ENCODE measurements around the gene PDCD7.
"Not testable (repeated sequence)": the region's sequence is repeated elsewhere in the genome, so short reads cannot be mapped to it uniquely, and the experiment has no call there.

PDCD7 gene

GRCh38 chr15:65146438-65146837, 12.8 kb upstream of the PDCD7 start:
- H3K4me3 Mint-ChIP-seq: no peak overlapping the region
- no peaks in the 10 kb centered on the region for H3K9me3 Mint-ChIP-seq (ENCODE audit: low read depth)
- H3K4me1 Mint-ChIP-seq (ENCODE audit: low read depth): no peaks in the 10 kb centered on the region
- peaks cover 2% of the 10 kb centered on the region for H3K36me3 Mint-ChIP-seq
- no peaks in the 10 kb centered on the region for H3K27me3 Mint-ChIP-seq
- peak overlapping the region; percentile 25 for H3K27ac Mint-ChIP-seq

DNA sequence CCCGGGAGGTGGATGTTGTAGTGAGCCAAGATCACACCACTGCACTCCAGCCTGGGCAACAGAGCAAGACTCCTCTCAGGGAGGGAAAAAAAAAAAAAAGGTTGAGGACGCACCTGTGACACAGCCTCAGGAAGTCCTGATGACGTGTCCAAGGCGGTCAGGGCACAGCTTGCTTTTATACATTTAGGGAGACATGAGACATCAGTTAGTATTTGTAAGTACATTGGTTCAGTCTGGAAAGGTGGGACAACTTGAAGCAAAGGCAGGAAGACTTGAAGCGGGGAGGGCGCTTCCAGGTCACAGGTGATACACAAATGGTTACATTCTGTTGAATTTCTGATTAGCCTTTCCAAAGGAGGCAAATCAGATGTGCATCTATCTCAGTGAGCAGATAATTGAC, 5.0 kb upstream of the PDCD7 start:
- not testable (repeated sequence) for H3K4me3 Mint-ChIP-seq; H3K27ac Mint-ChIP-seq; H3K9me3 Mint-ChIP-seq (ENCODE audit: low read depth); H3K27me3 Mint-ChIP-seq; H3K36me3 Mint-ChIP-seq; H3K4me1 Mint-ChIP-seq (ENCODE audit: low read depth)

- not testable (repeated sequence) for H3K36me3 Mint-ChIP-seq; H3K9me3 Mint-ChIP-seq (ENCODE audit: low read depth); H3K27ac Mint-ChIP-seq; H3K4me1 Mint-ChIP-seq (ENCODE audit: low read depth); H3K4me3 Mint-ChIP-seq; H3K27me3 Mint-ChIP-seq
Measured at GRCh38 chr15:65137893-65138292, 4.3 kb upstream of the PDCD7 start.

DNA sequence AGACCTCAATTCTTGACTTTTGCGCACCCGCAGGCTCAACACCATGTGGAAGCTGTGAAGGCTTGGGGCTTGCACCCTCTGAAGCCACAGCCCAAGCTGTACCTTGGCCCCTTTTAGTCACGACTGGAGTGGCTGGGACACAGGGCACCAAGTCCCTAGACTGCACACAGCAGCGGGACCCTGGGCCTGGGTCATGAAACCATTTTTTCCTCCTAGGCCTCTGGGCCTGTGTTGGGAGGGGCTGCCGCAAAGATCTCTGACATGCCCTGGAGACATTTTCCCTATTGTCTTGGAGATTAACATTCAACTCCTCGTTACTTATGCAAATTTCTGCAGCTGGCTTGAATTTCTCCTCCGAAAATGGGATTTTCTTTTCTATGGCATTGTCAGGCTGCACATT, 3.5 kb upstream of the PDCD7 start:
- not testable (repeated sequence) for H3K4me3 Mint-ChIP-seq, H3K27ac Mint-ChIP-seq

DNA sequence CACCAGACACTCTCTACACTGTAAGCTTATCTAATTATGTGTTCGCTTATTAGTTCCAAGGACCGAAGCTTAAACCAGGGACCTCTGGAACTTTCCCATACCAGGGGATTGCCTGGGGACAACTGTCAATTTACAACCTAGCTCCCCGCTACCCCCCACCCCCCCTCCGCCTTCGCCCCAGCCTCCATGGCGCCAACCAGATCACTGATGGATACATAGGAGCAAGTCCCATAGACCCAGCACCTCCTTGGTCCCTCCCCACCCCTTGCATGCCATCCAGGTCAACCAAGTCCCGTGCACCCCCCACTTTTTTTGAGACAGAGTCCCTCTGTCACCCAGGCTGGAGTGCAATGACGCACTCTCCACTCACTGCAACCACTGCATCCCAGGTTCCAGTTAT, 930 bp upstream of the PDCD7 start:
- H3K9me3 Mint-ChIP-seq (ENCODE audit: low read depth): peaks cover 6% of the 10 kb centered on the region
- H3K27me3 Mint-ChIP-seq: no peaks in the 10 kb centered on the region
- peak overlapping the region; percentile 98 for H3K27ac Mint-ChIP-seq
- H3K36me3 Mint-ChIP-seq: peaks cover 9% of the 10 kb centered on the region
- peaks cover 19% of the 10 kb centered on the region for H3K4me1 Mint-ChIP-seq (ENCODE audit: low read depth)
- H3K4me3 Mint-ChIP-seq: peak overlapping the region; percentile 97

More for the DNA sequence above, 3.5 kb upstream of the PDCD7 start:
- not testable (repeated sequence) for H3K27me3 Mint-ChIP-seq; H3K4me1 Mint-ChIP-seq (ENCODE audit: low read depth); H3K36me3 Mint-ChIP-seq; H3K9me3 Mint-ChIP-seq (ENCODE audit: low read depth)

DNA sequence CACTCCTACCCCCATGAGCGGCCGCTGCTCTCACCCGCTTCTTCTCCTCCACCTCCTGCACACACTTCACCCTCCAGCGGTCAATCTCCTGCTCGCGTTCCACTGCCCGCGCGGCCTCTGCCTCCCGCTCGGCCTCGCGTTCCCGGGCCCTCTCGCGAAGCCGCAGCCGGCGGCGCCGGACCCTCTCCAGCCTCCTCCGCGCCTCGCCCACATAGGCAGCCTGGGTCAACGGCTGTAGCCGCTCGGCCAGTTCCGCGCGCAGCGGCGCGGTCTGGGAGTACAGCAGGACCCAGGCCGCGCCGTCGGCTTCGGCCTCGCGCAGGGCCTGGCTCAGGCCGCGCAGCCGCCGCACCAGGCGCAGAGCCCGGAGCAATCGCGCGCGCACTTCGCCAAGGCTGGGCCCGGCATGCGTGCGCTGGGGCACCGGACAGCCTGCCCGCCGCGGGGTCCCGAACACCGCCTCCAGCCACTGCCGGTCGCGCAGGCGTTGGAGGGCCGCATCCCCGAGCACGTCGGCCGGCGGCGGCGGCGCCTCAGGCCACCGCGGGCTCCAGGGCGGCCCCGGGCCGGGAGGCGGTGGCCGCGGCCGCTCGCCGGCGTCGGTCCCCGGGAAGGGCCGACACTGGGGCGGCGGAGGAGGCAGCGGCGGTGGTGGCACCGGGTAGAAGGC, 595 bp downstream of the PDCD7 start:
- Mint-ChIP-seq H3K4me1 (ENCODE audit: low read depth) (peaks cover 27% of the 10 kb centered on the region), H3K36me3 (peaks cover 13% of the 10 kb centered on the region)

GRCh38 chr15:65130941-65131340, 2.7 kb downstream of the PDCD7 start:
- no peak overlapping the region for H3K27ac Mint-ChIP-seq
- peaks cover 8% of the 10 kb centered on the region for H3K36me3 Mint-ChIP-seq
- no peaks in the 10 kb centered on the region for H3K9me3 Mint-ChIP-seq (ENCODE audit: low read depth)
- H3K4me3 Mint-ChIP-seq: peak overlapping the region; percentile 54
- peaks cover 33% of the 10 kb centered on the region for H3K4me1 Mint-ChIP-seq (ENCODE audit: low read depth)
- no peaks in the 10 kb centered on the region for H3K27me3 Mint-ChIP-seq

More for the DNA sequence above, 595 bp downstream of the PDCD7 start:
- Mint-ChIP-seq H3K9me3 (ENCODE audit: low read depth) (peaks cover 6% of the 10 kb centered on the region), H3K27me3 (no peaks in the 10 kb centered on the region), H3K4me3 (peak overlapping the region; percentile 88), H3K27ac (peak overlapping the region; percentile 78)

GRCh38 chr15:65115542-65115941, 18.1 kb downstream of the PDCD7 start:
- H3K9me3 Mint-ChIP-seq (ENCODE audit: low read depth): no peaks in the 10 kb centered on the region
- H3K27ac Mint-ChIP-seq: no peak overlapping the region

GRCh38 chr15:65115086-65115485, 18.5 kb downstream of the PDCD7 start, which contains the start of gene UBAP1L:
TSS of gene UBAP1L (minus strand) at chr15:65115200. CDS start at chr15:65106215, 8,985 bp downstream.
- Mint-ChIP-seq H3K27ac (no peak within 1 kb of the TSS), H3K4me3 (no peak within 1 kb of the TSS), H3K27me3 (no peaks in the 10 kb centered on the region), H3K4me1 (ENCODE audit: low read depth) (no peaks in the 10 kb centered on the region), H3K9me3 (ENCODE audit: low read depth) (no peaks in the 10 kb centered on the region), H3K36me3 (peaks cover 4% of the 10 kb centered on the region)

More at GRCh38 chr15:65115542-65115941, 18.1 kb downstream of the PDCD7 start:
- Mint-ChIP-seq H3K36me3 (peaks cover 4% of the 10 kb centered on the region), H3K4me3 (no peak overlapping the region), H3K27me3 (no peaks in the 10 kb centered on the region), H3K4me1 (ENCODE audit: low read depth) (no peaks in the 10 kb centered on the region)

DNA sequence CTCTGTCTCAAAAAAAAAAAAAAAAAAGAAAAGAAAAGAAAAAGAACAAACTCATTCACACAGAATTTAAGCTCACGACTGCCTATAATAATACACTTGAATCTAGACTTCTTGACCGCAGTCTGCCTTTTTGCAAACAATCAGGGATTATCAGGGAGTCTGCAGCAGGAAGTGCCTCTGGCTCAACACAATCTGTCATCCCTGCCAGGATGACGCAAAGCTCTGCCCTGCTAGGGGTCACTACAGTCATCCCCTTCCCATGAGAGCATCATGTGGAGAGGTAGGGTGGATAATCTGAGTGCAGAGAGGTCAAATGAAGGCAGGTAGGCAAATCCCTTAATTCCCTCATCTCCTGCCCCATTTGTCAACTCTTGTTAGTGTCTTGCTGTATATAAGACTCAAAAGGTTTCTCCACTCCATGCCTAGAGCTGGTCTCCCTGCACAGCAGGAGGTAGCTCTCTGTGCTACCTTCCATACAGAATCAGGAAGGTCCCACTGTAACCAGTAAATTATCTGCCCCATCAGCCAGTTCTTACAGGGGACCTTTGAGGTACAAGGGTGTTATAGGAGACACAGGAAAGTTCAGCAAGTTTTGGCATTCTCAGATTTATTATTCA, 22.8 kb downstream of the PDCD7 start:
- Mint-ChIP-seq H3K27me3 (no peaks in the 10 kb centered on the region), H3K36me3 (peaks cover 6% of the 10 kb centered on the region), H3K27ac (no peak overlapping the region), H3K9me3 (ENCODE audit: low read depth) (no peaks in the 10 kb centered on the region), H3K4me1 (ENCODE audit: low read depth) (no peaks in the 10 kb centered on the region), H3K4me3 (no peak overlapping the region)

GRCh38 chr15:65106011-65106590, 27.5 kb downstream of the PDCD7 start:
- Mint-ChIP-seq H3K36me3 (peaks cover 6% of the 10 kb centered on the region), H3K9me3 (ENCODE audit: low read depth) (no peaks in the 10 kb centered on the region), H3K4me3 (no peak overlapping the region), H3K27me3 (no peaks in the 10 kb centered on the region), H3K27ac (no peak overlapping the region), H3K4me1 (ENCODE audit: low read depth) (no peaks in the 10 kb centered on the region)

- Mint-ChIP-seq H3K9me3 (ENCODE audit: low read depth) (no peaks in the 10 kb centered on the region), H3K27ac (no peak overlapping the region), H3K4me3 (no peak overlapping the region), H3K36me3 (peaks cover 4% of the 10 kb centered on the region), H3K4me1 (ENCODE audit: low read depth) (no peaks in the 10 kb centered on the region), H3K27me3 (no peaks in the 10 kb centered on the region)
Measured at GRCh38 chr15:65105038-65105437, 28.6 kb downstream of the PDCD7 start.

- Mint-ChIP-seq H3K27me3 (no peaks in the 10 kb centered on the region), H3K4me1 (ENCODE audit: low read depth) (no peaks in the 10 kb centered on the region), H3K9me3 (ENCODE audit: low read depth) (no peaks in the 10 kb centered on the region), H3K36me3 (peaks cover 7% of the 10 kb centered on the region), H3K4me3 (no peak overlapping the region), H3K27ac (no peak overlapping the region)
Measured at GRCh38 chr15:65102912-65103311, 30.7 kb downstream of the PDCD7 start.

- Mint-ChIP-seq H3K27ac (no peak overlapping the region), H3K4me1 (ENCODE audit: low read depth) (no peaks in the 10 kb centered on the region), H3K4me3 (no peak overlapping the region)
Measured at GRCh38 chr15:65101891-65102708, 31.5 kb downstream of the PDCD7 start.

DNA sequence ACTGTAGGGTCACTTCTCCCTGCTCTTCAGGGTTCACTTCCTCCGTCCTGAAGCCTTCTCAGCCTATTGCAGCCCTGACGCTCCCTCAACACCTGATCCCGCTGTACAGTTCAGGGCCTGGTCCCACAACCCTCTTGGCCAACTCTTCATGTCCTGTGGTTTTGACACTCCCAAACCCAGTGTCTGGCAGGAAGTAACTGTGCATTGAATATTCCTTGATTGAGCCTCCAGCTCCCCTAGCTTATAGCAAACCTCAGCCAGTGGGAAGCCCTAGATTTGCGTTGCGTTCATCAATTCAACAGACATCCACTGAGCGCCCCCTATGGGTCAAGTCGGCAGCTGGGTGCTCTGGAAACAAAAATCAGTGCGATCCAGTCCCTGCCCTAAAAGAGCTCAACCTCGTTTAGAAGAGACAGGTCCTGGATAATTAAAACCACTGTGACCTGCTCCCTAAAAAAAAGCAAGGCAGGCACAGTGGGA, 32.2 kb downstream of the PDCD7 start:
- no peak overlapping the region for H3K27ac Mint-ChIP-seq
- no peaks in the 10 kb centered on the region for H3K4me1 Mint-ChIP-seq (ENCODE audit: low read depth)
- peaks cover 7% of the 10 kb centered on the region for H3K36me3 Mint-ChIP-seq
- H3K9me3 Mint-ChIP-seq (ENCODE audit: low read depth): no peaks in the 10 kb centered on the region
- no peaks in the 10 kb centered on the region for H3K27me3 Mint-ChIP-seq
- no peak overlapping the region for H3K4me3 Mint-ChIP-seq

More at GRCh38 chr15:65101891-65102708, 31.5 kb downstream of the PDCD7 start:
- H3K36me3 Mint-ChIP-seq: peaks cover 7% of the 10 kb centered on the region
- no peaks in the 10 kb centered on the region for H3K27me3 Mint-ChIP-seq
- H3K9me3 Mint-ChIP-seq (ENCODE audit: low read depth): no peaks in the 10 kb centered on the region
